ENCODE data around the gene RPS18.

DNA sequence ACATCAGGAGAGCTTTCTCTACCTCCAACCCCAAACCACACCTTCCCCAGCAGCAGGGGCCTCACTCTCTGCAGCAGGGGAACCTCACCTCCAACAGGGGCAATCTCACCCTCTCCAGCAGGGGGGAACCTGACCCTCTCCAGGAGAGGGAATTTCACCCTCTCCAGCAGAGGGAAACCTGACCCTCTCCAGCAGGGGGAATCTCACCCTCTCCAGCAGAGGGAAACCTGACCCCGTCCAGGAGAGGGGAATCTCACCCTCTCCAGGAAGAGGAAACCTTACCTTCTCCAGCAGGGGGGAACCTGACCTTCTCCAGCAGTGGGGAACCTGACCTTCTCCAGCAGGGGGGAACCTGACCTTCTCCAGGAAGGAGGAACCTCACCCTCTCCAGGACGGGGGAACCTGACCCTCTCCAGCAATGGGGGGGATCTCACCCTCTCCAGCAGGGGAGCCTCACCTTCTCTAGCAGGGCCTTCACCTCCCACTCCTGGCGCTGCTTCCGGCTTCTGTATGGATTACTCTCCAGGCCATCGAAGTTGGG lies 8.2 kb downstream of the RPS18 start:
- TF ChIP-seq POLR2A (IDR thresholded peaks at IDR 0.05) = no peak
- TF ChIP-seq, protein P1, sequence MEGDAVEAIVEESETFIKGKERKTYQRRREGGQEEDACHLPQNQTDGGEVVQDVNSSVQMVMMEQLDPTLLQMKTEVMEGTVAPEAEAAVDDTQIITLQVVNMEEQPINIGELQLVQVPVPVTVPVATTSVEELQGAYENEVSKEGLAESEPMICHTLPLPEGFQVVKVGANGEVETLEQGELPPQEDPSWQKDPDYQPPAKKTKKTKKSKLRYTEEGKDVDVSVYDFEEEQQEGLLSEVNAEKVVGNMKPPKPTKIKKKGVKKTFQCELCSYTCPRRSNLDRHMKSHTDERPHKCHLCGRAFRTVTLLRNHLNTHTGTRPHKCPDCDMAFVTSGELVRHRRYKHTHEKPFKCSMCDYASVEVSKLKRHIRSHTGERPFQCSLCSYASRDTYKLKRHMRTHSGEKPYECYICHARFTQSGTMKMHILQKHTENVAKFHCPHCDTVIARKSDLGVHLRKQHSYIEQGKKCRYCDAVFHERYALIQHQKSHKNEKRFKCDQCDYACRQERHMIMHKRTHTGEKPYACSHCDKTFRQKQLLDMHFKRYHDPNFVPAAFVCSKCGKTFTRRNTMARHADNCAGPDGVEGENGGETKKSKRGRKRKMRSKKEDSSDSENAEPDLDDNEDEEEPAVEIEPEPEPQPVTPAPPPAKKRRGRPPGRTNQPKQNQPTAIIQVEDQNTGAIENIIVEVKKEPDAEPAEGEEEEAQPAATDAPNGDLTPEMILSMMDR (IDR thresholded peaks at IDR 0.05) = no peak

Measured in ovary (tissue), 3 donors.